HG03342 (cell line): ENCODE data around the gene ELOVL5.
"Not testable (repeated sequence)": the region's sequence is repeated elsewhere in the genome, so short reads cannot be mapped to it uniquely, and the experiment has no call there.

Experiments
- ATAC-seq: cut with Tn5 transposase; IDR thresholded peaks from one replicate; pipeline ENCODE4 v1.9.1; 2021; ENCODE audit warnings: mild to moderate bottlenecking, moderate library complexity; ENCODE audit not compliant: unreplicated experiment

ELOVL5 gene

GRCh38 chr6:53330137-53330536 lies 18.6 kb downstream of the ELOVL5 start:
- no peak for ATAC-seq

DNA sequence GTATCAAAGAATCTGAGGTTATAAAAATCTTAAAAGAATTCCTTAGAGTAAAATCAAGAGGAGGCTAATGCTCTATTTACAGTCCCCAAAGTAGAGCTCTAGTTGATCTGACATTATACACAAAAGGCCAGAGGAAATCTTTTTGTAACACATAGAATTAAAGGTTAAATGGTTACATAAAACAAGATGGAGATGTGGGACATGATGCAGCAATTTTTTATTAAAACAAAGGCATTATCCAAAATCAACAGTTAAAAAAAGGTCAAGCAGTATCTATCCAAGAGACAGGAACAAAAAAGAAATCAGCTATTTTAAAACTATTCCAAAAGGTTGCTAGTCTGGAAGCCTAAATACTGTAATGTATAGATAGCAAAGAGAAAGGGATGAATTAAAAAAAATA lies 20.4 kb downstream of the ELOVL5 start:
- no peak for ATAC-seq

DNA sequence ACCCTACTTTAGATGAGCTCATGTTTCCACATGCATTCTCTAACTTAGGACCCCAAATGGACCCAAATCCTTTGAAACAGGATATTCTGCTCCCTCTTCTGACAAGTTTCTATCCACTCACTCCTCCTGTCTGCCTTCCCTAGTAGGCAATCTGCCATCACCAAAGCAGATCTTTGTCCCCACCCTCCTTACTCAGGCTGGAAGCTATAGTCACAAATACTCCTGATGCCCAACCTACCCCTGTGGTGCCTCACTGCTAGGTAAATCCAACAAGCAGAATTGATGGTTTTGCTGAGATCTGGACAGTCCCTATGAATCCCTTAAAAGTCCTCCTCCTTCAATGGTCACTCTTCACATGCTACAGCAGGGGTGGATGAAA lies 21.7 kb downstream of the ELOVL5 start:
- no peak for ATAC-seq

GRCh38 chr6:53326372-53327016 lies 22.3 kb downstream of the ELOVL5 start:
- ATAC-seq, result no peak

DNA sequence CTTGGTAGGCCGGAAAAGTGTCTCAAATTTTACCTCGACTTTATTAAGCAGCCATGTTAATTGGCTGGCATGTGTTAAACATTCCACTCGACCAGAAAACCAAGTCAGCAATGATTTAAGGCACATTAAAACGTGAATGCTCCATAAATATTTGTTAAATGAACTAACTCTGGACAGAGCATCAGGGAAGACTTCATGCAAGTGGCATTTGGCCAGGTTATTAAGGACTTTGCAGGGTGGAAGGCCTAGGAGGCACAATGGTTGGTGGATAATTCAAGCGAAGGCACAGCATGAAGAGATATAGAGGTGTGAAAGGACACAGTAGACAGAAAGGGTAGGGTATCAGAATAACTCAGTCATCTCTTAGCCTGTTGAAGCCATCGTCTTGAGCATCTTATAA lies 23.0 kb downstream of the ELOVL5 start:
- no peak for ATAC-seq

- ATAC-seq, result no peak
These were observed 26.3 kb downstream of the ELOVL5 start for GRCh38 chr6:53322188-53323029.

GRCh38 chr6:53321701-53322100 lies 27.0 kb downstream of the ELOVL5 start:
- ATAC-seq, result no peak

- ATAC-seq, result no peak
These were observed 27.8 kb downstream of the ELOVL5 start for GRCh38 chr6:53320964-53321363.

DNA sequence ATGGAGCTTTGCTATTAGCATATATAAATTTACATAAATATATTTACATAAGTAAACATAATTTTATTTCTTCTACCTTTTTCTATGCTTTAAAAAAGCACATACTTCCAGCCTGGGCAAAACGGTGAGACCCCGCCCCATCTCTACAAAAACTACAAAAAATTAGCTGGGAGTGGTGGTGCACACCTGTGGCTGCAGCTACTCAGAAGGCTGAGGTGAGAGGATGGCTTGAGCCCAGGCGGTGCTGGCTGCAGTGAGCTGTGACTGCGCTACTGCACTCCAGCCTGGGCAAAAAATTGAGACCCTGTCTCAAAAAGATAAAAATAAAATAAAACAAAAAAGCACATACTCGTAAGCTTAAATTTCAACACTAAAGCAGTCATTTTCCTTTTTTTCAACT lies 30.3 kb downstream of the ELOVL5 start:
- no peak for ATAC-seq

DNA sequence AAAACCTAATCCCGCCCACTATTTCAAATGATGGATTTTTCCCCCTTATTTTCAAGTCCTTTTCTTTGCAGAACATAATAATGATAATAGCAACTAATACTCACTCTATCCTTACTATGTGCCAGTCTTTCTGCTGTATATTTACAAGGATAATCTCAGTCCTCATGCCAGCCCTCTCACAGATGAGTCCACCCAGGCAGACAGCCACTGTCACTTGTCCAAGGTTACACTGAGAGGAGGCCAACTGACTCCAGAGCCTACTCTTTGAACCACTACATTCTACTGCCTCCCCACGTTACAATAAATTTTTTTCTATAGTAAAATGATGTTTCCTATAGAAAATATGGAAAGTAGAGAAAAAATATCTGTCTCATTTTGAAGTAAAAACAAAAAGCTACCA lies 30.9 kb downstream of the ELOVL5 start:
- ATAC-seq, result no peak

- not testable (repeated sequence) for ATAC-seq
These were observed 31.5 kb downstream of the ELOVL5 start for GRCh38 chr6:53317299-53317698.

GRCh38 chr6:53316142-53316541 lies 32.6 kb downstream of the ELOVL5 start:
- no peak for ATAC-seq

DNA sequence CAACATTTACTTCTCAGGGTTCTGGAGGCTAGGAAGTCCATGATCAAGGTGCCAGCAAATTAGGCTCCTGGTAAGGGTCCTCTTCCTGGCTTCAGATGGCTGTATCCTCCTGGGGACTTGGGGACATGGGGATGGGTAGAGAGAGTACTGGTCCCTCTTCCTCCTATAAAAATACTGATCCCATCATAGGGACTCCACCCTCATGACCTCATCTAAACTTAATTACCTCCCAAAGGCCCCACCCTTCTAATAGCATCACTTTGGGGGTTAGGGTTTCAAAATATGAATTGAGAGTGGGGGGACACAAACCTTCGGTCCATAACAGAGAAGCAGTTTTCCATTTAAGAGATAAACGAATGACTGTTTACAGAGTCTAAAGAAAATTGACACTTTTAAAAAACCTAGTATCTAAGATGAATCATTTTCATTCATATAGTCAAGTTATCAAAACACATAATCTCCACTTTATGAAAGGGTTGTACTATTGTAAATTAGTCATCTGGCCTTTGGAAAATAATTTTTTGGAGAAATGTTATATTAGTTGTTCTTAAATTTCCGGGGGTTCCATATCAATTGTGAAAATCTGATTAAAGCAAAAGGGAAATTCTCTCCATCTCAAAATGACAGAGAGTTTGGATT lies 33.5 kb downstream of the ELOVL5 start:
- no peak for ATAC-seq

GRCh38 chr6:53313784-53314400 lies 34.9 kb downstream of the ELOVL5 start:
- ATAC-seq, result no peak

- ATAC-seq, result no peak
These were observed 36.4 kb downstream of the ELOVL5 start for GRCh38 chr6:53312355-53312754.

DNA sequence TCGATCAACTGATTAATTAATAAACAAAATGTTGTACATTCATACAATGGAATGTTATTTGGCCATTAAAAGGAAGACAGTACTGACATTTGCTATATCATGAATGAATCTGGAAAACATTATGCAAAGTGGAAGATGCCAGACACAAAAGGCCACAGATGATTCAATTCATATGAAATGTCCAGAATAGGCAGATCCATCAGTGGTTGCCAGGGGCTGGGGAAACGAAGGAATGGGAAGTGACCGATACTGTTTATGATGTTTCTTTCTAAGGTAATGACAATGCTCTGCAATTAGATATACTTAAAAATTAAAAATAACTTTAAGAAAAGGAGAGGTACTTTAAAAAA lies 37.2 kb downstream of the ELOVL5 start:
- no peak for ATAC-seq

GRCh38 chr6:53310771-53311585 lies 37.8 kb downstream of the ELOVL5 start:
- no peak for ATAC-seq

DNA sequence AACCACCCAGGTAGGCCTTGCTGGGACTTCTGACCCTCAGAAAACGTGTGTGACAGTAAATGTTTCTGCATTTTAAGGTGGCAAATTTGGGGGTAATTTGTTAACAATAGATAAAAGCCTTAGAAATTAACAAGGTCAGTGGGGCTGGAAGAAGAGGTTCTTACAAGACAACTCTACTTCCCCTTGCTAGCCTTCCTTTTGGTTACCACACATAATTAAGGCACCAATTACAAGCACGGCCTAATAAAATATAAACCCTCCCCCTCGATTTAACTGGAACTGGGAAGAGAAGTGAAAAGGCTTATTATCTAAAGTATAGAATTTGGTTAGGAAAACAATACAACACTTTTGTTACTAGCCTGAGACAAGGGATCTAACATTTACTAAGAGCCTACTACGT lies 38.8 kb downstream of the ELOVL5 start:
- ATAC-seq, result no peak

GRCh38 chr6:53309059-53309900 lies 39.5 kb downstream of the ELOVL5 start:
- peak; percentile 59 for ATAC-seq

DNA sequence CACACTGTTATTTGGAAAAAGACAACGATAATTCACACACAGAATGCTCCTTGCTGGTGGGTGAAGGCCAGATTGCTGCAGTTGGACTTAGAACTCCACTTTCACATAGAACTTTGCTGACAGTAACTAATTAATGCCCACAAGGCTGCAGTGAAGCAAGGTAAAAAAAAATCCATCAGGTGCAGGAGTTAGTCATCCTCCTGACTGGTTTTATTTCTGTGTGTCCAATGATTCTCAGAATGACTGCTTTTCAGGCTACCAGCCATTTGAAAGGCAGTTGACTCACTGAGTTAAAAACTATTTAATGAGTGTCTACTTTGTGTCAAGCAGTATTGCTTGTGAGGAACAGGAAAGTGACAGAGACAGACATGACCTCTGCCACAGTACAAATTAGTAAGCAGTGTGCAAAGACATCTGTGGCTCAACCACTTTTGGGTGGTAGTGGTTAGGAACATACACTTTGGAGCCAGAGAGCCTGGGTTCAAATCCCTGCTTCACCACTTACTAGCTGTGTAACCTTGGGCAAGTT lies 41.9 kb downstream of the ELOVL5 start:
- ATAC-seq, result peak; percentile 66
